Erythroblast (primary cell): ENCODE data around the gene POLE.

Experiments
- GATA1 ChIP-seq: IDR thresholded peaks from 2 replicates; pipeline ENCODE4 v1.6.1; 2011; ENCODE audit warnings: low read depth, mild to moderate bottlenecking, control low read depth, low read length, moderate library complexity
- POLR2A ChIP-seq: IDR thresholded peaks from 2 replicates; pipeline ENCODE4 v1.6.1; 2011; ENCODE audit warnings: mild to moderate bottlenecking, low read length

- no peak for TF ChIP-seq POLR2A
- no peak for TF ChIP-seq GATA1
Observed at GRCh38 chr12:132578826-132579225, 108.3 kb downstream of the POLE start.
